H7 (cell line): ENCODE measurements around the gene SGK1. TPM values are rescaled to one million over a fixed set of nuclear protein-coding genes. Genes with fewer than 3 reads are reported as not detected.
A peak's percentile ranks its signal among the peaks of the same experiment; 100 is the strongest.
"Not testable (repeated sequence)": the region's sequence is repeated elsewhere in the genome, so short reads cannot be mapped to it uniquely, and the experiment has no call there.

Source experiments
- DNase-seq: peaks from one replicate; pipeline ENCODE4 v3.0.0; 2012
- H3K27me3 ChIP-seq: 2 replicates; pipeline ENCODE4 v1.6.0; 2011; ENCODE audit warnings: mild to moderate bottlenecking, low read length; ENCODE audit not compliant: control insufficient read depth, insufficient read depth
- H3K36me3 ChIP-seq: replicated peaks from 2 replicates; pipeline ENCODE4 v1.5.1; 2011; ENCODE audit warnings: low read length; ENCODE audit not compliant: control insufficient read depth, insufficient read depth
- H3K4me3 ChIP-seq: 2 replicates; pipeline ENCODE4 v1.5.1; 2011; ENCODE audit warnings: low read depth, mild to moderate bottlenecking, control low read depth, low read length, moderate library complexity; ENCODE audit not compliant: insufficient read depth
- total RNA-seq: library from RNA; depleted of rRNA; stranded (reverse); fragments of >200 nt; shearing (Covaris generic); gene quantifications from 2 replicates; pipeline ENCODE4 v1.2.3, GENCODE V29; 2014

The SGK1 gene
- total RNA-seq, 1 experiment from 2014 or later, result 12.8 TPM

DNA sequence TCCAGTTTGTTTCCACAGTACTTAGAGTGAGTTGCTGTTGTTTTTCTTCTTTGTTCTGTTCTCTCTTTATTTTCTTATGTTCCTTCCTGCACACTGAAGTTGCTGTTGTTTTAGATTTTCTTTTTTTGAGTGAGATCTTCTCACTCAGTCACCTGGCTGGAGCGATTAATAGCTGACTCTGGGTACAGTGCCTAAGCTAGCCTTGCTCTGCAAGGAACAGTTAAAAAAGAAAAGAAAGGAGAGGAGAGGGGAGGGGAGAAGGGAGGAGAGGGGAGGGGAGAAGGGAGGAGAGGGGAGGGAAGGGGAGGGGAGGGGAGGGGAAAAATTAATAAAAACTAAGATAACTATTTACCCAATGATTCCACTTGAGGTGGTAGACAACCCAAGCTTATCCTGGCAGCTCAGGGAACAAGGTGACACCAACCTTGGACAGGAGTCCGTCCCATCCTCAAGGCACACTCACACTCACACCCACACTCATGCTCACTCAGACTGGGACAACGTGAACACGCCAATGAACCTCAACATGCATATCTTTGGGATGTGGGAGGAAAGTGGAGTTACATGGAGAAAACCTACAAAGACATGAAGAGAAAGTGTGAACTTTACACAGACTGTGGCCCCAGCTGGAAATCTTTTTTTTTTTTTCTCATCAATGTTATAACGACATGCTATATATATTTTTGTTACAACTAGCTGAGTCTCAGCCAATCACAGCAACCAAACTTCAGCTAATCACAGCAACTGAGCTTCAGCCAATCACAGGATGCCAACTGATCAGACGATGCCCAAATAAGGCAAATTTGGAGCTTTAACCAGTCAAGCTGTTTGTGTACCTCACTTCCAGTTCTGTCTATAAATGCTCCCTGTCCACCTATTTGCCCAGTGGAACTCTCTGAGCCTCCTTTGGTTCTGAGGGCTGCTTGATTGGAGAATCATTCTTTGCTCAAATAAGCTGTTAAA, 124.1 kb downstream of the SGK1 start:
- DNase-seq, result no peak

GRCh38 chr6:134192609-134193008, 125.3 kb downstream of the SGK1 start:
- not testable (repeated sequence) for H3K36me3 ChIP-seq, H3K4me3 ChIP-seq, DNase-seq, H3K27me3 ChIP-seq

More for the DNA sequence above, 124.1 kb downstream of the SGK1 start:
- H3K36me3 ChIP-seq, result no peaks in the 10 kb centered on the region
- no peaks in the 10 kb centered on the region for H3K27me3 ChIP-seq
- H3K4me3 ChIP-seq, result no peak overlapping the region

DNA sequence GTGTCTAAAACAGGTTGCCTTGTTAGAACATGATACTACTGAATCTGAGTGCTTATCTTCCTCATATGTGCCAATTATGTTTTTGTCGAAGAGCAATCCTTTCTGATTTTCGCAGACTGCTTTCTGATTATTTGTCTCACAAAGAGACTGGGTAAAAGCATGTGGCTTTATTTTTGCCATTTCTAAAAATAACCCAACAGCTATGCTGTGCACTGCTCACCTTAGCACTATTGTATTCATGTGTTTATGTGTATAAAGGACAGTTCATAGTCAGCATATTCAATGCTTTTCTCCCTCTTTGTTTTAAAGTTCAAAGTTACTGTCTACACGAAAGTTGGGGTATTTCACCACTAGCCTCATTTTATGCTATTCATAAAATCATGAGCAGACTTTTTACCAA, 127.0 kb downstream of the SGK1 start:
- H3K27me3 ChIP-seq, result no peaks in the 10 kb centered on the region
- H3K36me3 ChIP-seq, result no peaks in the 10 kb centered on the region
- DNase-seq, result no peak
- H3K4me3 ChIP-seq, result no peak overlapping the region

- H3K4me3 ChIP-seq, result no peak overlapping the region
- no peaks in the 10 kb centered on the region for H3K36me3 ChIP-seq
- DNase-seq, result no peak
- H3K27me3 ChIP-seq, result no peaks in the 10 kb centered on the region
Measured at GRCh38 chr6:134187751-134188150, 130.2 kb downstream of the SGK1 start.

DNA sequence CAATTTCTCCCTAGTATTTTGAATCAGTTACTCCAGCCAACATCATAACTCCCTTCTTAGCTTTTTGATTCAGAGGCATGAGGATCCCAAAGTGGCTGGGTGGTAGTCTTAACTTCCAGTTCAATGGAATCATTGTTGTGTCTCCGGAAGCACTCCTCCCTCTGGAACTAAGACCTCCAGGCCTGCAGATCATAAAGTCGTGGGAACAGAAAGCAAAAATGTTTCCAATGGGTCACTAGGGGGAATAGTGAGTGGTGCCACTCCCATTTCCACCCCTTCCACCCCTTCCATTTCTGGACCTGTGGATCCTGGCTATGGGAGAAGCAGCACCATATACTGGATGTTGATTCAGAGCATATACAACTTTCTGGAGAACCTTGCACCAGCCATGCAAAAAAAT, 130.8 kb downstream of the SGK1 start:
- no peaks in the 10 kb centered on the region for H3K36me3 ChIP-seq
- H3K4me3 ChIP-seq, result no peak overlapping the region
- no peaks in the 10 kb centered on the region for H3K27me3 ChIP-seq
- no peak for DNase-seq

- Histone ChIP-seq H3K27me3 (no peaks in the 10 kb centered on the region), H3K4me3 (no peak overlapping the region), H3K36me3 (no peaks in the 10 kb centered on the region)
- no peak for DNase-seq
Measured at GRCh38 chr6:134186355-134186754, 131.6 kb downstream of the SGK1 start.

DNA sequence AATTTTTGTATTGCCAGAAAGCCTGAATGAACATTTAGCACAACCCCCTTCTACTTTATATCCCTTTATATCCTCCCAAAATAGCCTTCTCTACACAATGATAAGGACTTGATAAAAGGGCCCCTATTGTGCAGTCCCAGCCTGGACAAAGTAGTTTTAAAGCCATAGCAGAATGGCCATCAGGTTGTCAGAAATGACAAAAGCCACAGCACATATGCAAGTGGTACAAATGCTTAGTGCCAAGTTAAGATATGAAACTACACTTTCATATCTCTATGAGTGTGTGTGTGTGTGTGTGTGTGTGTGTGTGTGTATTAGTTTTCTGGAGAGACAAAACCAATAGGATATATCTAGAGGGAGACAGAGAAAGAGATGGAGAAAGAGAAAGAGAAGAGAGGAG, 132.6 kb downstream of the SGK1 start:
- no peak overlapping the region for H3K4me3 ChIP-seq
- H3K36me3 ChIP-seq, result no peaks in the 10 kb centered on the region
- no peaks in the 10 kb centered on the region for H3K27me3 ChIP-seq
- DNase-seq, result no peak

GRCh38 chr6:134183844-134184243, 134.1 kb downstream of the SGK1 start:
- H3K4me3 ChIP-seq, result no peak overlapping the region
- no peaks in the 10 kb centered on the region for H3K36me3 ChIP-seq
- DNase-seq, result peak; percentile 50
- H3K27me3 ChIP-seq, result no peaks in the 10 kb centered on the region

DNA sequence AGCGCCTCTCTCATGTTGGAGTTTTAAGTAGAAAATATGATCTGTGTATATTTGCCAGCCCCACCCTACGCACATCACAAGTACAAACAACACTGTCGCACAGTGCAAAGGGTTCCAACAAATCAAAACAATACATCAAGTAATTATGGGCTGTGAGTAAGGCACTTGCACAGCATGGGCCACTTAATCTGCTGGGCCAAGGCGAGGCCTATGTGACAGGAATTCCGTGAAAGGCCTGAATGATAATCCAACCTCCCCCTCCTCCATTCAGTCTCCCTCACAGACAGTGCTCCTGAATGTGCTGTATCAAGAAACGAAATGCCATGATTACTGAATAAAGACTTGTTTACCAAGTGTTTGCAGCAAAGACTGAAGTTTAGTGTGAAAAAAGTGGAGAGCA, 135.4 kb downstream of the SGK1 start:
- H3K36me3 ChIP-seq, result no peaks in the 10 kb centered on the region
- peaks cover 2% of the 10 kb centered on the region for H3K27me3 ChIP-seq
- H3K4me3 ChIP-seq, result no peak overlapping the region
- no peak for DNase-seq

- H3K27me3 ChIP-seq, H3K36me3 ChIP-seq, H3K4me3 ChIP-seq, DNase-seq: not testable (repeated sequence)
Measured at GRCh38 chr6:134181726-134182125, 136.2 kb downstream of the SGK1 start.

GRCh38 chr6:134181251-134181650, 136.7 kb downstream of the SGK1 start:
- not testable (repeated sequence) for H3K27me3 ChIP-seq, H3K4me3 ChIP-seq, H3K36me3 ChIP-seq, DNase-seq

DNA sequence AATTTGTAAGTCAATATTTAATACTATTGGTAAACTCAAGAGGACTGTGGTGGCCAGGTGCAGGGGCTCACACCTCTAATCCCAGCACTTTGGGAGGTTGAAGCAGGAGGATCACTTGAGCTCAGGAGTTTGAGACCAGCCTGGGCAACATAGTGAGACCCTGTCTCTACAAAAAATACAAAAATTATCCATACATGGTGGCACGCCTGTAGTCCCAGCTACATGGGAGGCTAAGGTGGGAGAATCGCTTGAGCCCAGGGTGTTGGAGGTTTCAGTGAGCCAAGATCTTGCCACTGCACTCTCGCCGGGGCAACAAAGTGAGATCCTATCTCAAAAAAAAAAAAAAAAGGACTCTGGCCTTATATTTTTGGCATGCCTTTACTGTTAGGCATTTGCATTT, 137.4 kb downstream of the SGK1 start:
- not testable (repeated sequence) for H3K36me3 ChIP-seq, DNase-seq, H3K4me3 ChIP-seq, H3K27me3 ChIP-seq

DNA sequence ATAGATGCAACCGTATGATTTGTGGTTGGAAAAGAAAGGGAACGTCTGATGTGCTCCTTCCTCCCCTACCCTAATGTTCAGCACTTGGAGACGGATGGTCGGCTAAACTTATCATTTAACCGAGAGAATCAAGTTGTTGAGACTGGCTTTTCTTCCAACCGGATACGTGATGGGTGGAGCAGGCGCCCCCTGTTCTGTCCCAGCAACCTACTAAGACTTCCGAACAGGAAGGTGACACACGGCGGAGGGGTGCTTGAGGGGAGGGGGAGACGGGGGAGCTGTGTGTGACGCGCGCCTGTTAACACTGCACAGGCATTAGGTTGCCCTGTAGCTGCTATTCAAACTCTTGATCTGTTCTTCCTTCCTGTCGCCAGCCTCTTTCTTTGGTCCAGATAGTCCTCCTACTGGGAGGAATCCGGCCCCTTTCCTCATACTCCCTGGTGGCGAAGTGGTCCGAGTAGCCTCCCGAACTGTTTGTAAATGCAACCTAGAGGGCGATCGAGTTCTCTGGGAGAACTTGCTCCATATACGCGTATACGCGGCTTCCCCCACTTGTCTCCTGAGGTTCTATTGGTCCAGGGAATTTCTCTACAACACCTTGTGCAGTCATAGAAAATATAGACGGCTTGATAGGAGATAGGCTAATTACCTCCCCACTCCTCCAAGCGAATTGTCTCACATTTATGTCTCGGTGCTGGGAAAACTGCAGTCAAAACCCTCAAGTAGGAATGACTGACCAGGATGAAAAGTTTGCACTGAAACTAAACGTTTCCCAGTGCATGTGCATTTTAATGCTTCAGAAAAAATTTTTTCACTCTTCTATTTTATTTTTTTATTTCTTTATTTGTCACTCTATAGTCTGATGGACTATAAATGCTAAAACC, 139.5 kb downstream of the SGK1 start:
- Histone ChIP-seq H3K4me3 (peak overlapping the region; percentile 21), H3K36me3 (no peaks in the 10 kb centered on the region), H3K27me3 (peaks cover 7% of the 10 kb centered on the region)
- peak; percentile 82 for DNase-seq

DNA sequence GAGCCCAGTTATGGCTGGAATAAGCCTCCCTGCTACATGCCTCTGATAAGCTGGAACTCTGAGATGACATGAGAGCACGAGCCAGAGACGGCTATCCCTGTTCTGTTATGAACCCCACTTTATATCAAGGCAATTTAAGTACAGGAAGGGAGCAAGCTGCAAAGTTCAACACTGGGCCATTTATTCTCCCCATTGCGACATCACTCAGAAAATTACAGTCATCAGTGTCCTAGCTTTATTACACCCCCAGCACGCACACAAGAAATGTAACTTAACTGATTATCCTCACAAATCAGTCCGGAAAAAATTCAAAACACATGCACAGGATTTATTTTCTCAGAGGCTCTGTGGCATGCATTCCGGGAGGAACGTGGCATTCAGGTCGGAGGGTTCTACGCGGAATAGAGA, 140.2 kb downstream of the SGK1 start:
- Histone ChIP-seq H3K27me3 (peaks cover 7% of the 10 kb centered on the region), H3K36me3 (peaks cover 3% of the 10 kb centered on the region), H3K4me3 (no peak overlapping the region)
- DNase-seq, result no peak

DNA sequence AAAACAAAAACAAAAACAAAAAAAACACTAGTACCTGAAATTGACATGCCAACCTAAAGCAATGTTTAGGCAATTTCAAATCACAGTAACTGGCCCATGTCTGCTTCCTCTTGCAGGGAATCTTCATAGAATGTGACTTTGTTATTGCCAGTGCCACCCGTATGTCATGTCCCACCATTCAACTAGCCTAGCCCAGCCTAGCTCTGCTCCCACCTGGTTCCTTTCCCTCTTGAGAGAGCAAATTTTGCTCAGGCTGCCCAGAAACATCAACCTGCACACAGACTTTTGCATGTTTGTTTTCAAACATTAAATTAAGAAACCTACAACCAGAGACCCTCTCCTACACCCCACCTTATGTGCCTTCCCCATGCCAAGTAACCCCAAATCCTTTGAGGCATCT, 140.7 kb downstream of the SGK1 start:
- DNase-seq, result no peak
- Histone ChIP-seq H3K4me3 (no peak overlapping the region), H3K27me3 (peaks cover 7% of the 10 kb centered on the region), H3K36me3 (peaks cover 4% of the 10 kb centered on the region)
